ENCODE measurements around the gene HCST.

Gene HCST

DNA sequence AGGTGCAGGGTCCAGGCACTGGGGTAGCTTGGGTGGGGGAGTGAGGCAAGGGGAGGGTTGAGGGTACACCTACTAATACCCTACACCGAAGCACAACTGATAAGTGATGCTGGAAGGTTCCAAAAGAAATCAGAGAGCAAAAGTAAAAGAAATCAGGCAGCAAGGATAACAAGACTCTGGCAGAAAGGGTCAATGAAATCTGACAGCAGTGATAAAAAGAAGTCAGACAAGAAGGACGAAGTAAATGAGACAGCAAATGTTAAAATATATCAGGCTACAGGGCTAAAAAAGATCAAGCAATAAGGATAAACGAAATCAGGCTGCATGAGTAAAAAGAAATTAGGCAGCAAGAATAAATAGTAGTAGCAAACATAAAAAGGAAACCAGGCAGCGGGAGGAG lies 38.5 kb downstream of the HCST start:
- TF ChIP-seq CTCF (IDR thresholded peaks at IDR 0.05; ENCODE audit: control insufficient read depth, extremely low read depth, insufficient read depth), result no peak
- H3K4me3 ChIP-seq (ENCODE audit: low read depth, low read length), result no peak overlapping the region
- DNase-seq (ENCODE audit: low read depth), result no peak

DNA sequence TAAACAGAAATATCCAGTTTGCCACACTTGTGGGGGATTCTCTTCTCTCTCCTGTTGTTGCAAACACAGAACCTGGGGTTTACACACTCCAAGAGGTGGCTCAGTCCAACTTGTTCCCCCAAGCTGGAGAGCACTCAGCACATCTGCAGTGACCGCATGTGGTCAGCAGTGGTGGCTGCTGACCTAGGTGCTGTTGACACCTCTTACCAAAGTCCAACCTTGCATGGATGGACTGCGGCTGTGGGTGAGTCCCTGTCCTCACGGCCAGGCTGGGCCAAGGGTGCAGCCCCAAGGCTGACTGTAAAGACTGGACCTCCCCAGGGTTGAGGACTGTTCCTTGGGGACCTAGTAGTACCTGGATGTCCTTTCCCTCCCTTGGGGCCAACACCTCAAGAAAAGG lies 39.9 kb downstream of the HCST start:
- DNase-seq (ENCODE audit: low read depth), result no peak
- no peak for TF ChIP-seq CTCF (IDR thresholded peaks at IDR 0.05; ENCODE audit: control insufficient read depth, extremely low read depth, insufficient read depth)
- H3K4me3 ChIP-seq (ENCODE audit: low read depth, low read length), result no peak overlapping the region

DNA sequence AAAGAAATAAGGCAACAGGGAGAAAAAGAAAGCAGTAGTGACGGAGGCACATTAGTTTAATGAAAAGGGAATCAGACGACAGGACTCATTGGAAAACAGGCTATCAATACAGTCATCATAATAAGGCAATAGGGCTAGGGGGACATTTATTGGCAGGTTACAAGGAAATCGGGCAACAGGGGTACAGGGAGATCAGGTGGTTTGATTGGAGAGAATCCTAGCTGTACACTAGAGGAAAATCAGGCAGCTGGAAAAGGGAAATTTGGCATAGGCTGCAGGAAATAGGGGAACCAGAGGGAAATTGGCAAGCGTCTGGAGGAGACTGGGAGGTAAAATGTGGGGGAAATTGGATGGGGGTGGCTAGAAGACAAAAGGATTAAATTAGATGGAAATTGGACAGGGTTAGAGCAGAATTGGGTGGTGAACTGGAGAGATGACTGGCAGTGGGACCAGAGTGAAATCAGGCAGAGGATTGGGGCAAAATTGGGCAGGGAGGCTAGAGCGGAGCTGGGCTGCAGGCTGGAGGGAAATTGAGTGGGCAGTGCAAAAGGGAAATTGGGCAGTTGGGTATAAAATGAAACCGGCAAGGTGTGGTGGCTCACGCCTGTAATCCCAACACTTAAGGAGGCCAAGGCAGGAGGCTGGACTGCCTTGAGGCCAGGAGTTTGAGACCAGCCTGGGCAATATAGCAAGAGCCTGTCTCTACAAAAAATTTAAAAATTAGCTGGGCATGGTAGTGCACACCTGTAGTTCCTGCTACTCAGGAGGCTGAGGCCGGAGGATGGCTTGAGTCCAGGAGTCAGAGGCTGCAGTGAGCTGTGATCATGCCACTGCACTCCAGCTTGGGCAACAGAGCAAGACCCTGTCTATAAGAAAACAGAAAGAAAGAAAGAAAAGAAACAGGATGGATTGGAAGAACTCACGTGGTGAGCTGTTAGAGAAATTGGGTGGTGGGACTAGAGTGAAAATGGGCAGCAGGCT lies 41.3 kb downstream of the HCST start:
- no peak for TF ChIP-seq CTCF (IDR thresholded peaks at IDR 0.05; ENCODE audit: control insufficient read depth, extremely low read depth, insufficient read depth)
- no peak for DNase-seq (ENCODE audit: low read depth)
- H3K4me3 ChIP-seq (ENCODE audit: low read depth, low read length), result no peak overlapping the region

- no peak for TF ChIP-seq CTCF (IDR thresholded peaks at IDR 0.05; ENCODE audit: control insufficient read depth, extremely low read depth, insufficient read depth)
- H3K4me3 ChIP-seq (ENCODE audit: low read depth, low read length), result no peak overlapping the region
- no peak for DNase-seq (ENCODE audit: low read depth)
Measured at GRCh38 chr19:35944556-35944955, 42.2 kb downstream of the HCST start.

DNA sequence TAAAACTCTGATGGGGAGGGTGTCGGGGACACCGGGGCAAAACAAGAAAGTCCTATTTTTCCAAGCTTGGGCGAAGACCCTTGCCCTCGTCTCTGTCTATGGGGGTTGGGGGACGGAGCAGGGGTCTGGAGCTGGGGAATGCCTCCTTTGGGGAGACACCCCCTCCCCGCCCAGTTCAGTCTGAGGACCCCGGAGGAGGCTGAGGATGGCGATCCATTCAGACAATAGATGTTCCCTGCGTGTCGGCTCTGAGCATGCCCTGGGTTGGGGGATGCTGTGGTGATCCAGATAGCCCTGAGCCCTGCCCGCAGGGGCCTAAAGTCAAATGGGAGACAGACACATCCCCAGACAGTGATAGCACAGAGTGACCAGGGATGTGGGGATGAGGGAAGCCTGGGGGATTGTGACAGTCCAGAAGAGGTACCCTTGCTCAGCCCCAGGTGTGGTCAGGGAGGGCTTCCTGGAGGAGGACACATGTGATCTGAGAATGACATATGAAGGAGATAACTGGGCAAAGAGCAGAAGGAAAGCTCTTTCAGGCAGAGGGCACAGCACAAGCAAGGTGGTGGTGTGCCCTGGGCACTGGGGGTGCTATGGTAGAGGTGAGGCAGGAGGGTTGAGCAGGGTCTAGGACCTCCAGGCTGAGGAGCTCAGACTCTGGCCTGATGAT lies 42.9 kb downstream of the HCST start:
- no peak for DNase-seq (ENCODE audit: low read depth)
- no peak for TF ChIP-seq CTCF (IDR thresholded peaks at IDR 0.05; ENCODE audit: control insufficient read depth, extremely low read depth, insufficient read depth)
- H3K4me3 ChIP-seq (ENCODE audit: low read depth, low read length), result no peak overlapping the region

- no peak overlapping the region for H3K4me3 ChIP-seq (ENCODE audit: low read depth, low read length)
- DNase-seq (ENCODE audit: low read depth), result no peak
- no peak for TF ChIP-seq CTCF (IDR thresholded peaks at IDR 0.05; ENCODE audit: control insufficient read depth, extremely low read depth, insufficient read depth)
Measured at GRCh38 chr19:35946203-35946602, 43.9 kb downstream of the HCST start.

Data from LNCaP clone FGC (cell line).